H1 (cell line): ENCODE measurements around the gene KRT9.

Source experiments
- EGR1 ChIP-seq: IDR thresholded peaks from 2 replicates; pipeline ENCODE4 v1.6.1; 2011; ENCODE audit warnings: low read depth, low read length, borderline replicate concordance
- EZH2 ChIP-seq: fragments of 200-600 bp; sonication (generic); IDR thresholded peaks from 2 replicates; pipeline ENCODE4 v1.7.1; 2012; ENCODE audit warnings: low read depth, mild to moderate bottlenecking, moderate library complexity, low read length, inconsistent platforms; ENCODE audit not compliant: severe bottlenecking
- POLR2A ChIP-seq, 2 experiments: IDR thresholded peaks; 1 replicate in 1 of 2; 2 replicates in 1 of 2; pipeline ENCODE4 v1.6.1; 2011; ENCODE audit warnings: low read depth in 2 of 2, low read length in 2 of 2, mild to moderate bottlenecking in 2 of 2; ENCODE audit errors: control extremely low read depth in 1 of 2
- POLR2AphosphoS5 ChIP-seq: IDR thresholded peaks from 2 replicates; pipeline ENCODE4 v1.6.1; 2011; ENCODE audit warnings: low read depth, low read length
- SIX5 ChIP-seq: IDR thresholded peaks from 2 replicates; pipeline ENCODE4 v1.6.1; 2011; ENCODE audit warnings: mild to moderate bottlenecking, low read depth, low read length
- SP2 ChIP-seq: IDR thresholded peaks from 2 replicates; pipeline ENCODE4 v1.6.1; 2012; ENCODE audit warnings: mild to moderate bottlenecking, low read length, inconsistent platforms
- TAF1 ChIP-seq: IDR thresholded peaks from 2 replicates; pipeline ENCODE4 v1.6.1; 2011; ENCODE audit warnings: mild to moderate bottlenecking, low read depth, low read length
- TEAD4 ChIP-seq: IDR thresholded peaks from 2 replicates; pipeline ENCODE4 v1.6.1; 2012; ENCODE audit warnings: low read depth, low read length, inconsistent platforms, mixed read lengths
- YY1 ChIP-seq: IDR thresholded peaks from 2 replicates; pipeline ENCODE4 v1.6.1; 2011; ENCODE audit warnings: low read depth, mild to moderate bottlenecking, low read length
- ZNF274 ChIP-seq: IDR thresholded peaks from 2 replicates; pipeline ENCODE4 v1.7.0; 2012; ENCODE audit warnings: low read length, borderline replicate concordance; ENCODE audit errors: extremely low read depth
- TF ChIP-seq, protein P1 (sequence below), 3 experiments: IDR thresholded peaks; 1 replicate in 2 of 3; 2 replicates in 1 of 3; pipeline versions ENCODE4 v1.5.1 to v1.6.1; 2011; ENCODE audit warnings: low read length in 3 of 3, mild to moderate bottlenecking in 3 of 3, inconsistent platforms in 2 of 3, low read depth in 1 of 3, moderate library complexity in 1 of 3; ENCODE audit not compliant: insufficient read depth in 1 of 3; ENCODE audit errors: control extremely low read depth in 1 of 3

DNA sequence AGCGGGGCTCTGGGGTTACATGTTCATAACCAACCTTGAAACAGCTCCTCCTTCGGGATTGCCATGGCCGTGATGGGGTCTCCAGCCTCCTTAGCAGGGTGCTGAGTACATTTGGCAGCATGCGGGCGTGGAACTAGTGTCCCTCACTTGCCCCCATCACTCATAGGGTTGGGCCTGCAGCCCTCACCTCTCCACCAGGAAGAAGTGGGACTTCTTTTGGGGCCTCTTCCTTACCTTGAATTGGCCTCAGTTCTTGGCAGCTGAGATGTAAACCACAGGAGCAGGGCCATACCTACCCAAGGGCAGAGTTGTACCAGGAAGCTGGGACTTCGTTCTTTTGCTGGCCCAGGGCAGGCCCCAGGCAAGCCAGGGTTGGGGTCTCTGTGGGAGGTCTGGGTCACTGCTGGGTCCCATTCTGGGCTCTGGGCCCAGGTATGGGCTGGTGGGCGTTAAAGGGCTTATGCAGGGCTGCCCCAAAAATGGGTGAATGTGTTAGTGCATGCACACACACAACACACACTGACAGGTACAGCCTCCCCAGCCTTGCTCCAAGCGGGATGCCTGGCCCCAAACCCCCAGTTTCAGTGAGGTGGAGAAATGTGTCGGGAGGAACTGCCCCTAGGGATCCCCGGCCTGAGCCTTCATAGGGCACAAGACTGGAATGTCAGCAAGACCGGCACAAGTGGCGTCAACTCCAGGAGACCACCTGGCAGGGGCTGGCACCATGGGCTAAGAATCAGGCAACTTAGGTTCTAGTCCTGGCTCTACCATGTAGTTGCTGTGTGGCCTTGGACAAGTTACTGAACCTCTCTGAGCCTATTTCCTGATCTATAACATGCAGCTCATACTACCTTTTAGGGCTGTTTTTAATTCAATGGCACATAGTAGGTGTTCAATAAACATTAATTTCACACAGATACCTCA is 49.3 kb downstream of the KRT9 start:
- TF ChIP-seq, protein P1, sequence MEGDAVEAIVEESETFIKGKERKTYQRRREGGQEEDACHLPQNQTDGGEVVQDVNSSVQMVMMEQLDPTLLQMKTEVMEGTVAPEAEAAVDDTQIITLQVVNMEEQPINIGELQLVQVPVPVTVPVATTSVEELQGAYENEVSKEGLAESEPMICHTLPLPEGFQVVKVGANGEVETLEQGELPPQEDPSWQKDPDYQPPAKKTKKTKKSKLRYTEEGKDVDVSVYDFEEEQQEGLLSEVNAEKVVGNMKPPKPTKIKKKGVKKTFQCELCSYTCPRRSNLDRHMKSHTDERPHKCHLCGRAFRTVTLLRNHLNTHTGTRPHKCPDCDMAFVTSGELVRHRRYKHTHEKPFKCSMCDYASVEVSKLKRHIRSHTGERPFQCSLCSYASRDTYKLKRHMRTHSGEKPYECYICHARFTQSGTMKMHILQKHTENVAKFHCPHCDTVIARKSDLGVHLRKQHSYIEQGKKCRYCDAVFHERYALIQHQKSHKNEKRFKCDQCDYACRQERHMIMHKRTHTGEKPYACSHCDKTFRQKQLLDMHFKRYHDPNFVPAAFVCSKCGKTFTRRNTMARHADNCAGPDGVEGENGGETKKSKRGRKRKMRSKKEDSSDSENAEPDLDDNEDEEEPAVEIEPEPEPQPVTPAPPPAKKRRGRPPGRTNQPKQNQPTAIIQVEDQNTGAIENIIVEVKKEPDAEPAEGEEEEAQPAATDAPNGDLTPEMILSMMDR (IDR thresholded peaks at IDR 0.05; ENCODE audit: control extremely low read depth in 1 of 3, insufficient read depth in 1 of 3, low read depth in 1 of 3, low read length in 3 of 3) = no peak
- TF ChIP-seq TAF1 (no peak), SIX5 (no peak), YY1 (no peak), POLR2AphosphoS5 (peak; percentile 37; the same call in 1 of the 2 replicates), SP2 (no peak), POLR2A (IDR thresholded peaks at IDR 0.05; ENCODE audit: control extremely low read depth in 1 of 2, low read depth in 2 of 2, low read length in 2 of 2) (0 out of 3 replicates have a peak, but pooled peaks of 1 of the 2 experiments have one; percentile 7), TEAD4 (no peak), EGR1 (no peak), EZH2 (no peak), ZNF274 (no peak)
